Stimulated activated CD4-positive, alpha-beta T cell treated with anti-CD3 and anti-CD28 coated beads, Interleukin-15, amount 100 ng/mL, for 1 hour (primary cell): ENCODE results near the gene NCAPG2.
"Not testable (repeated sequence)": the region's sequence is repeated elsewhere in the genome, so short reads cannot be mapped to it uniquely, and the experiment has no call there.

Experiments
- DNase-seq, 2 donors: peaks; one replicate each; pipeline ENCODE4 v3.0.0-alpha.2; 2020; ENCODE audit warnings: low read depth in 1 of 2, low spot score in 1 of 2

NCAPG2 gene

GRCh38 chr7:158638001-158638400, 66.6 kb downstream of the NCAPG2 start:
- DNase-seq: no peak

- DNase-seq: no peak
These were observed 71.3 kb downstream of the NCAPG2 start for GRCh38 chr7:158633055-158633956.

GRCh38 chr7:158631574-158632195, 72.9 kb downstream of the NCAPG2 start:
- no peak for DNase-seq

DNA sequence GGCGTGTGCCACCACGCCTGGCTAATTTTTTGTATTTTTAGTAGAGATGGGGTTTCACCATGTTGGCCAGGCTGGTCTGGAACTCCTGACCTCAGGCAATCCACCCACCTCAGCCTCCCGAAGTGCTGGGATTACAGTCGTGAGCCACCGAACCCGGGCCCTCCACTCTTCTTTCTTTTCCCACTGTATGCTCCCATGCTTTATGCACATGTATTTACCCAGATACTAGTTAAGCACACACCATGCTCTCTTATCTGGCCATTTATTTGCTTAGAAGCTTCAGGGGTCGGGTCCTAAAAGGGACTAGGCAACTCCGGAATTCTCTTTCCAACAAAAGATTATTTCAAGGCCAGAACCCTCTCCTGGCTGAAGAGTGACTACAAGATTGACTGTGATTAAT, 78.3 kb downstream of the NCAPG2 start:
- not testable (repeated sequence) for DNase-seq

- no peak for DNase-seq
These were observed 81.4 kb downstream of the NCAPG2 start for GRCh38 chr7:158623241-158623640.

DNA sequence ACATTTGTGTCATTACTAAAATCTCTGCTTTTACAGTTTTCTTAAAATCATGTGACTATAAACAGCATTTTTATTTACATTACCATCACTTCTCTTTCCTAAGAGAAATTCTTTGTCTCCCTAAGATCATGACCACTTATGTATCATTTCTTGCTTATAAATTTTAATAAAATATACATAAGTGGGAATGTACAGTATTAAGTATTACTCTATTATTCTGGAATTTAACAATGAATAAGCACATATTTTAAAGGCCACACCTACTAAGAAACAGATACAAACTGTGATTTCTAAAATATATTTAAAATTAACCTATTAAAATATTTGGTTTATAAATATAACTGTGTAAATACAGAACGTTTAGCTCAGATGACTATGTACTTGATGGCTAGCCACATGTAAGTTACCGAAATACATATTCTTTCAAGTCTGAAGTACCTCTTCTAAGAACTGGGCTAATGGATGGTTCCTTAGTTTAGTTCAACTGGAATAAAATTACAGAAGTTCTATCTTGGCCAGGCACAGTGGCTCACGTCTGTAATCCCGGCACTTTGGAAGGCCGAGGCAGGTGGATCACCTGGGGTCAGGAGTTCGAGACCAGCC, 83.7 kb downstream of the NCAPG2 start:
- DNase-seq: no peak

GRCh38 chr7:158620418-158620817, 84.2 kb downstream of the NCAPG2 start:
- DNase-seq: no peak

GRCh38 chr7:158618745-158619140, 85.9 kb downstream of the NCAPG2 start:
- DNase-seq: no peak

GRCh38 chr7:158617737-158618128, 86.9 kb downstream of the NCAPG2 start:
- no peak for DNase-seq

- no peak for DNase-seq
These were observed 88.6 kb downstream of the NCAPG2 start for GRCh38 chr7:158616050-158616449.

- DNase-seq: no peak
These were observed 89.9 kb downstream of the NCAPG2 start for GRCh38 chr7:158614700-158615099.

GRCh38 chr7:158613481-158613880, 91.1 kb downstream of the NCAPG2 start:
- DNase-seq: no peak

GRCh38 chr7:158612546-158612945, 92.1 kb downstream of the NCAPG2 start:
- DNase-seq: no peak

- no peak for DNase-seq
These were observed 93.1 kb downstream of the NCAPG2 start for GRCh38 chr7:158611541-158611940.

GRCh38 chr7:158609313-158609974, 95.2 kb downstream of the NCAPG2 start:
- no peak for DNase-seq

DNA sequence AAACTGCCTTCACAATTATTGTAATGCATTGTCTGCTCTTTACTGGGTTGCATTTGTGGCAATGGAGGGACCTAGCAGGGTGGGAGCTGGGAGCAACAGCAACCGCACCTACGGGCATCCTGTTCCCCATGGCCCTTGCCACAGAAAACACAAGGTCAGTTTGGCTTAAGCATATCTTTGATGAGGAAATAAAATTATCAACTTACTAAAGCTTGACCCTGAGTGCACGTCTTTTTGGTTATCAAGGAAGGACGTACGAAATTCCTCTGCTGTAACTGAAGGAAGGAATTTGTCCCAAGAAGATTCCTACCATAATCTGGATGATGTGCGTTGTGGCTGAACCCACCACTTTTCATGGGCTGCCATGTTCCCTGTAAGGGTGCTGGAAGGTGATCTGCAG, 97.0 kb downstream of the NCAPG2 start:
- no peak for DNase-seq

DNA sequence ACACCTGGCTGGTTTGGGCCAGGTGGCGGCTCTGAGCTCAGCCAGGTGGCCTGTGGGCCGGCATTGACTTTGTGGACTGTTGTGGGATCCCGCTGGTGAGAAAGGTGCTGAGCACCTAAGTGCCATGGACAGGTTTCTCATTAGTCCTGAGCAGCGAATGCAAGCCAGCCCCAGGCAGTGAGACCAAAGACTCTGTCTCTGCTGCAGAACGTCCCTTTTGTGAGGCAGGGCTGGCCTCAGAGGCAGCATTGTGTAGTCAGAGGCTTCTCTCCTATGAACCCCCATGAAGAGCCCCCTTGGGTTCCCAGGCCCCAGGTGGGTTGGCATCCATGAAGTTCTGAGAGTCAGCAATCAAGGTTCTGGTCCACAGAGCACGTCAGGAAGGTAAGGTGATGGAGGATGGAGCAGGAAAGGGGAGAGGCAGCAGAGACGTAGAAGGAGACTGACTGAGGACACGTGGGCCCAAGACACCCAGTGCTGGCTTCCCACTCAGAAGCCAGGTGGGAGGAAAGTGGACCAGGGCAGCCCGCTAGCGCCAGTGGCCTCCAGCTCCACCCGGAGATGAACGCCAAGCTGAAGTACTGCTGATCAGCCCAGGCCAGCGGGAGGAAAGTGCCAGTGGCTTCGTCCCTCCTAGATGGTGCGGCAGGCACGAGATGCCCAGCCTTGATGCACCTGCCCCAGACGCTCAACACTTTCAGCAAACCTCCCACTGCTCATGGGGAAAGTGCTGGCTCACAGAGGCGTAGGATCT, 97.8 kb downstream of the NCAPG2 start:
- DNase-seq: no peak

GRCh38 chr7:158606129-158606528, 98.5 kb downstream of the NCAPG2 start:
- DNase-seq: no peak

GRCh38 chr7:158603773-158604755, 100.5 kb downstream of the NCAPG2 start:
- no peak for DNase-seq
